ENCODE data around the gene PIK3CG. TPM values are rescaled to one million over a fixed set of nuclear protein-coding genes. Genes with fewer than 3 reads are reported as not detected.
"Not testable (repeated sequence)": the region's sequence is repeated elsewhere in the genome, so short reads cannot be mapped to it uniquely, and the experiment has no call there.

Gene PIK3CG
- polyA plus RNA-seq, 1 experiment: 0.14 TPM

- no peak overlapping the region for H3K27ac ChIP-seq (ENCODE audit: low read depth, low read length)
- CTCF ChIA-PET: no interaction called here
- POLR2A ChIA-PET: no interaction called here
These were observed 31.1 kb downstream of the PIK3CG start for GRCh38 chr7:106896231-106896630.

GRCh38 chr7:106897553-106897952, 32.5 kb downstream of the PIK3CG start:
- POLR2A ChIA-PET: not testable (repeated sequence)

More at GRCh38 chr7:106896231-106896630, 31.1 kb downstream of the PIK3CG start:
- TF ChIP-seq CTCF (IDR thresholded peaks at IDR 0.05; ENCODE audit: low read depth, low read length): no peak
- H3K9me3 ChIP-seq (ENCODE audit: control insufficient read depth, insufficient read depth, low read length): no peaks in the 10 kb centered on the region
- no peaks in the 10 kb centered on the region for H3K27me3 ChIP-seq (ENCODE audit: control insufficient read depth, insufficient read depth, low read length)
- H3K4me3 ChIP-seq (ENCODE audit: low read depth, low read length): no peak overlapping the region
- no peak for DNase-seq (ENCODE audit: low read depth, low spot score)

GRCh38 chr7:106898967-106899366, 33.9 kb downstream of the PIK3CG start:
- CTCF ChIA-PET; H3K27ac ChIP-seq (ENCODE audit: low read depth, low read length); H3K9me3 ChIP-seq (ENCODE audit: control insufficient read depth, insufficient read depth, low read length); H3K4me3 ChIP-seq (ENCODE audit: low read depth, low read length); H3K27me3 ChIP-seq (ENCODE audit: control insufficient read depth, insufficient read depth, low read length); POLR2A ChIA-PET; DNase-seq (ENCODE audit: low read depth, low spot score): not testable (repeated sequence)

More at GRCh38 chr7:106897553-106897952, 32.5 kb downstream of the PIK3CG start:
- H3K27ac ChIP-seq (ENCODE audit: low read depth, low read length); DNase-seq (ENCODE audit: low read depth, low spot score); CTCF ChIA-PET; H3K4me3 ChIP-seq (ENCODE audit: low read depth, low read length); H3K9me3 ChIP-seq (ENCODE audit: control insufficient read depth, insufficient read depth, low read length); H3K27me3 ChIP-seq (ENCODE audit: control insufficient read depth, insufficient read depth, low read length): not testable (repeated sequence)

GRCh38 chr7:106901828-106902441, 36.9 kb downstream of the PIK3CG start:
- TF ChIP-seq CTCF (IDR thresholded peaks at IDR 0.05; ENCODE audit: low read depth, low read length): no peak
- CTCF ChIA-PET: interaction anchor here (0.6 kb wide), 1 partner anchor 148 kb away, joined by 7 read pairs; no protein-coding TSS in a partner anchor
- no peak for DNase-seq (ENCODE audit: low read depth, low spot score)

GRCh38 chr7:106905734-106906133, 40.7 kb downstream of the PIK3CG start:
- CTCF ChIA-PET: no interaction called here
- Histone ChIP-seq H3K4me3 (ENCODE audit: low read depth, low read length) (no peak overlapping the region), H3K27me3 (ENCODE audit: control insufficient read depth, insufficient read depth, low read length) (no peaks in the 10 kb centered on the region), H3K9me3 (ENCODE audit: control insufficient read depth, insufficient read depth, low read length) (no peaks in the 10 kb centered on the region), H3K27ac (ENCODE audit: low read depth, low read length) (no peak overlapping the region)
- TF ChIP-seq CTCF (IDR thresholded peaks at IDR 0.05; ENCODE audit: low read depth, low read length): no peak
- POLR2A ChIA-PET: no interaction called here
- no peak for DNase-seq (ENCODE audit: low read depth, low spot score)

More at GRCh38 chr7:106901828-106902441, 36.9 kb downstream of the PIK3CG start:
- Histone ChIP-seq H3K9me3 (ENCODE audit: control insufficient read depth, insufficient read depth, low read length) (no peaks in the 10 kb centered on the region), H3K27ac (ENCODE audit: low read depth, low read length) (no peak overlapping the region), H3K4me3 (ENCODE audit: low read depth, low read length) (no peak overlapping the region), H3K27me3 (ENCODE audit: control insufficient read depth, insufficient read depth, low read length) (no peaks in the 10 kb centered on the region)
- POLR2A ChIA-PET: no interaction called here

GRCh38 chr7:106911959-106912358, 46.9 kb downstream of the PIK3CG start:
- POLR2A ChIA-PET: no interaction called here
- Histone ChIP-seq H3K27me3 (ENCODE audit: control insufficient read depth, insufficient read depth, low read length) (peaks cover 16% of the 10 kb centered on the region), H3K4me3 (ENCODE audit: low read depth, low read length) (no peak overlapping the region), H3K9me3 (ENCODE audit: control insufficient read depth, insufficient read depth, low read length) (no peaks in the 10 kb centered on the region), H3K27ac (ENCODE audit: low read depth, low read length) (no peak overlapping the region)
- TF ChIP-seq CTCF (IDR thresholded peaks at IDR 0.05; ENCODE audit: low read depth, low read length): no peak
- no peak for DNase-seq (ENCODE audit: low read depth, low spot score)
- CTCF ChIA-PET: no interaction called here
